Measurements from ENCODE around the gene CFAP74. TPM values are rescaled to one million over a fixed set of nuclear protein-coding genes. Genes with fewer than 3 reads are reported as not detected.
"Not testable (repeated sequence)": the region's sequence is repeated elsewhere in the genome, so short reads cannot be mapped to it uniquely, and the experiment has no call there.

The CFAP74 gene
- polyA plus RNA-seq, 4 donors: 0.06 to 2.2 TPM; not detected in 2

GRCh38 chr1:1982379-1983232 is 21.0 kb downstream of the CFAP74 start:
- FAIRE-seq (no peak), DNase-seq (no peak)
- no peaks in the 10 kb centered on the region for H3K9me3 ChIP-seq (ENCODE audit: control insufficient read depth in 2 of 2, insufficient read depth in 1 of 2, low read depth in 1 of 2, low read length in 1 of 2)
- no peak overlapping the region for H3K27ac ChIP-seq (ENCODE audit: low read depth in 1 of 3, low read length in 2 of 3)
- no peak overlapping the region for H3K4me3 ChIP-seq (ENCODE audit: low read depth in 1 of 3, low read length in 3 of 3)
- no peaks in the 10 kb centered on the region for H3K4me1 ChIP-seq (ENCODE audit: control insufficient read depth in 3 of 3, insufficient read depth in 2 of 3, low read depth in 1 of 3, low read length in 2 of 3)
- H3K27me3 ChIP-seq (ENCODE audit: control insufficient read depth in 3 of 3, insufficient read depth in 3 of 3, low read length in 3 of 3): peaks cover 0 to under 1% (median 0%) of the 10 kb centered on the region in 3 donors
- WGBS, 3 donors: 84 to 89% (median 86%) methylated on average over 36 of the region's 36 CpGs
- H3K36me3 ChIP-seq (ENCODE audit: control insufficient read depth in 3 of 3, insufficient read depth in 2 of 3, low read depth in 1 of 3, low read length in 3 of 3): no peaks in the 10 kb centered on the region

- DNase-seq; H3K36me3 ChIP-seq (ENCODE audit: control insufficient read depth in 3 of 3, insufficient read depth in 2 of 3, low read depth in 1 of 3, low read length in 3 of 3); H3K4me1 ChIP-seq (ENCODE audit: control insufficient read depth in 3 of 3, insufficient read depth in 2 of 3, low read depth in 1 of 3, low read length in 2 of 3); H3K9me3 ChIP-seq (ENCODE audit: control insufficient read depth in 2 of 2, insufficient read depth in 1 of 2, low read depth in 1 of 2, low read length in 1 of 2); FAIRE-seq; H3K27me3 ChIP-seq (ENCODE audit: control insufficient read depth in 3 of 3, insufficient read depth in 3 of 3, low read length in 3 of 3); H3K4me3 ChIP-seq (ENCODE audit: low read depth in 1 of 3, low read length in 3 of 3); H3K27ac ChIP-seq (ENCODE audit: low read depth in 1 of 3, low read length in 2 of 3): not testable (repeated sequence)
- 91 to 97% (median 97%) methylated on average over 54 to 73 of the region's 73 CpGs for WGBS, 3 donors
Measured at GRCh38 chr1:1981631-1982327, 21.8 kb downstream of the CFAP74 start.

- WGBS, 3 donors: 94 to 97% (median 96%) methylated on average over 19 to 26 of the region's 26 CpGs
- H3K9me3 ChIP-seq (ENCODE audit: control insufficient read depth in 2 of 2, insufficient read depth in 1 of 2, low read depth in 1 of 2, low read length in 1 of 2): no peaks in the 10 kb centered on the region
- no peak overlapping the region for H3K27ac ChIP-seq (ENCODE audit: low read depth in 1 of 3, low read length in 2 of 3)
- no peak for FAIRE-seq
- no peak for DNase-seq
- no peaks in the 10 kb centered on the region for H3K36me3 ChIP-seq (ENCODE audit: control insufficient read depth in 3 of 3, insufficient read depth in 2 of 3, low read depth in 1 of 3, low read length in 3 of 3)
- H3K27me3 ChIP-seq (ENCODE audit: control insufficient read depth in 3 of 3, insufficient read depth in 3 of 3, low read length in 3 of 3): peaks cover 0 to 7% (median 0%) of the 10 kb centered on the region in 3 donors
- no peaks in the 10 kb centered on the region for H3K4me1 ChIP-seq (ENCODE audit: control insufficient read depth in 3 of 3, insufficient read depth in 2 of 3, low read depth in 1 of 3, low read length in 2 of 3)
- H3K4me3 ChIP-seq (ENCODE audit: low read depth in 1 of 3, low read length in 3 of 3): no peak overlapping the region
Measured at GRCh38 chr1:1981142-1981500, 22.5 kb downstream of the CFAP74 start.

- H3K9me3 ChIP-seq (ENCODE audit: control insufficient read depth in 2 of 2, insufficient read depth in 1 of 2, low read depth in 1 of 2, low read length in 1 of 2): peaks cover 0 to 2% of the 10 kb centered on the region in 2 donors
- no peaks in the 10 kb centered on the region for H3K4me1 ChIP-seq (ENCODE audit: control insufficient read depth in 3 of 3, insufficient read depth in 2 of 3, low read depth in 1 of 3, low read length in 2 of 3)
- H3K4me3 ChIP-seq (ENCODE audit: low read depth in 1 of 3, low read length in 3 of 3): no peak overlapping the region
- no peaks in the 10 kb centered on the region for H3K36me3 ChIP-seq (ENCODE audit: control insufficient read depth in 3 of 3, insufficient read depth in 2 of 3, low read depth in 1 of 3, low read length in 3 of 3)
- no peak overlapping the region for H3K27ac ChIP-seq (ENCODE audit: low read depth in 1 of 3, low read length in 2 of 3)
- no peak for DNase-seq
- 92 to 93% (median 93%) methylated on average over 37 to 42 of the region's 42 CpGs for WGBS, 3 donors
- peaks cover 0 to 7% (median 0%) of the 10 kb centered on the region in 3 donors for H3K27me3 ChIP-seq (ENCODE audit: control insufficient read depth in 3 of 3, insufficient read depth in 3 of 3, low read length in 3 of 3)
- FAIRE-seq: no peak
Measured at GRCh38 chr1:1980467-1981141, 23.0 kb downstream of the CFAP74 start.

GRCh38 chr1:1979482-1980165 is 24.0 kb downstream of the CFAP74 start:
- WGBS, 3 donors: 93 to 96% (median 96%) methylated on average over 56 to 61 of the region's 61 CpGs
- H3K27me3 ChIP-seq (ENCODE audit: control insufficient read depth in 3 of 3, insufficient read depth in 3 of 3, low read length in 3 of 3): peaks cover 0 to 7% (median 0%) of the 10 kb centered on the region in 3 donors
- FAIRE-seq: no peak
- no peaks in the 10 kb centered on the region for H3K36me3 ChIP-seq (ENCODE audit: control insufficient read depth in 3 of 3, insufficient read depth in 2 of 3, low read depth in 1 of 3, low read length in 3 of 3)
- H3K4me1 ChIP-seq (ENCODE audit: control insufficient read depth in 3 of 3, insufficient read depth in 2 of 3, low read depth in 1 of 3, low read length in 2 of 3): no peaks in the 10 kb centered on the region
- no peak overlapping the region for H3K27ac ChIP-seq (ENCODE audit: low read depth in 1 of 3, low read length in 2 of 3)
- DNase-seq: no peak
- no peak overlapping the region for H3K4me3 ChIP-seq (ENCODE audit: low read depth in 1 of 3, low read length in 3 of 3)
- H3K9me3 ChIP-seq (ENCODE audit: control insufficient read depth in 2 of 2, insufficient read depth in 1 of 2, low read depth in 1 of 2, low read length in 1 of 2): peaks cover 0 to 2% of the 10 kb centered on the region in 2 donors

- H3K27me3 ChIP-seq (ENCODE audit: control insufficient read depth in 3 of 3, insufficient read depth in 3 of 3, low read length in 3 of 3); H3K27ac ChIP-seq (ENCODE audit: low read depth in 1 of 3, low read length in 2 of 3); H3K4me3 ChIP-seq (ENCODE audit: low read depth in 1 of 3, low read length in 3 of 3); H3K9me3 ChIP-seq (ENCODE audit: control insufficient read depth in 2 of 2, insufficient read depth in 1 of 2, low read depth in 1 of 2, low read length in 1 of 2); FAIRE-seq; H3K4me1 ChIP-seq (ENCODE audit: control insufficient read depth in 3 of 3, insufficient read depth in 2 of 3, low read depth in 1 of 3, low read length in 2 of 3); H3K36me3 ChIP-seq (ENCODE audit: control insufficient read depth in 3 of 3, insufficient read depth in 2 of 3, low read depth in 1 of 3, low read length in 3 of 3); DNase-seq: not testable (repeated sequence)
- 90 to 94% (median 91%) methylated on average over 44 to 51 of the region's 51 CpGs for WGBS, 3 donors
Measured at GRCh38 chr1:1978690-1979481, 24.7 kb downstream of the CFAP74 start.

GRCh38 chr1:1978108-1978507 is 25.5 kb downstream of the CFAP74 start:
- Histone ChIP-seq H3K4me1 (ENCODE audit: control insufficient read depth in 3 of 3, insufficient read depth in 2 of 3, low read depth in 1 of 3, low read length in 2 of 3) (no peaks in the 10 kb centered on the region), H3K27ac (ENCODE audit: low read depth in 1 of 3, low read length in 2 of 3) (no peak overlapping the region), H3K27me3 (ENCODE audit: control insufficient read depth in 3 of 3, insufficient read depth in 3 of 3, low read length in 3 of 3) (peaks cover 0 to 7% (median under 1%) of the 10 kb centered on the region in 3 donors), H3K36me3 (ENCODE audit: control insufficient read depth in 3 of 3, insufficient read depth in 2 of 3, low read depth in 1 of 3, low read length in 3 of 3) (no peaks in the 10 kb centered on the region), H3K9me3 (ENCODE audit: control insufficient read depth in 2 of 2, insufficient read depth in 1 of 2, low read depth in 1 of 2, low read length in 1 of 2) (peaks cover 0 to 2% of the 10 kb centered on the region in 2 donors), H3K4me3 (ENCODE audit: low read depth in 1 of 3, low read length in 3 of 3) (no peak overlapping the region)
- FAIRE-seq (no peak), DNase-seq (no peak)
- WGBS, 3 donors: 78 to 89% (median 88%) methylated on average over 11 of the region's 11 CpGs

Measured in small intestine (tissue), 7 donors.